NAMALWA (cell line): Measurements from ENCODE around the gene PRDM15.

Experiments used
- DNase-seq: peaks from one replicate; pipeline ENCODE4 v3.0.0-alpha.2; 2015; ENCODE audit warnings: low spot score

PRDM15 gene, protein sequence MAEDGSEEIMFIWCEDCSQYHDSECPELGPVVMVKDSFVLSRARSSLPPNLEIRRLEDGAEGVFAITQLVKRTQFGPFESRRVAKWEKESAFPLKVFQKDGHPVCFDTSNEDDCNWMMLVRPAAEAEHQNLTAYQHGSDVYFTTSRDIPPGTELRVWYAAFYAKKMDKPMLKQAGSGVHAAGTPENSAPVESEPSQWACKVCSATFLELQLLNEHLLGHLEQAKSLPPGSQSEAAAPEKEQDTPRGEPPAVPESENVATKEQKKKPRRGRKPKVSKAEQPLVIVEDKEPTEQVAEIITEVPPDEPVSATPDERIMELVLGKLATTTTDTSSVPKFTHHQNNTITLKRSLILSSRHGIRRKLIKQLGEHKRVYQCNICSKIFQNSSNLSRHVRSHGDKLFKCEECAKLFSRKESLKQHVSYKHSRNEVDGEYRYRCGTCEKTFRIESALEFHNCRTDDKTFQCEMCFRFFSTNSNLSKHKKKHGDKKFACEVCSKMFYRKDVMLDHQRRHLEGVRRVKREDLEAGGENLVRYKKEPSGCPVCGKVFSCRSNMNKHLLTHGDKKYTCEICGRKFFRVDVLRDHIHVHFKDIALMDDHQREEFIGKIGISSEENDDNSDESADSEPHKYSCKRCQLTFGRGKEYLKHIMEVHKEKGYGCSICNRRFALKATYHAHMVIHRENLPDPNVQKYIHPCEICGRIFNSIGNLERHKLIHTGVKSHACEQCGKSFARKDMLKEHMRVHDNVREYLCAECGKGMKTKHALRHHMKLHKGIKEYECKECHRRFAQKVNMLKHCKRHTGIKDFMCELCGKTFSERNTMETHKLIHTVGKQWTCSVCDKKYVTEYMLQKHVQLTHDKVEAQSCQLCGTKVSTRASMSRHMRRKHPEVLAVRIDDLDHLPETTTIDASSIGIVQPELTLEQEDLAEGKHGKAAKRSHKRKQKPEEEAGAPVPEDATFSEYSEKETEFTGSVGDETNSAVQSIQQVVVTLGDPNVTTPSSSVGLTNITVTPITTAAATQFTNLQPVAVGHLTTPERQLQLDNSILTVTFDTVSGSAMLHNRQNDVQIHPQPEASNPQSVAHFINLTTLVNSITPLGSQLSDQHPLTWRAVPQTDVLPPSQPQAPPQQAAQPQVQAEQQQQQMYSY

GRCh38 chr21:41879190-41879998 is at the start of gene PRDM15:
Gene PRDM15 (minus strand): TSS chr21:41879344. CDS start chr21:41860363, 18,981 bp downstream.
- DNase-seq: peak; percentile 77

GRCh38 chr21:41928621-41929220 is 49.6 kb upstream of the PRDM15 start:
- DNase-seq: peak; percentile 28

GRCh38 chr21:41927727-41928409 is 48.7 kb upstream of the PRDM15 start:
- DNase-seq: no peak

GRCh38 chr21:41926807-41927171 is 47.6 kb upstream of the PRDM15 start:
- DNase-seq: no peak

DNA sequence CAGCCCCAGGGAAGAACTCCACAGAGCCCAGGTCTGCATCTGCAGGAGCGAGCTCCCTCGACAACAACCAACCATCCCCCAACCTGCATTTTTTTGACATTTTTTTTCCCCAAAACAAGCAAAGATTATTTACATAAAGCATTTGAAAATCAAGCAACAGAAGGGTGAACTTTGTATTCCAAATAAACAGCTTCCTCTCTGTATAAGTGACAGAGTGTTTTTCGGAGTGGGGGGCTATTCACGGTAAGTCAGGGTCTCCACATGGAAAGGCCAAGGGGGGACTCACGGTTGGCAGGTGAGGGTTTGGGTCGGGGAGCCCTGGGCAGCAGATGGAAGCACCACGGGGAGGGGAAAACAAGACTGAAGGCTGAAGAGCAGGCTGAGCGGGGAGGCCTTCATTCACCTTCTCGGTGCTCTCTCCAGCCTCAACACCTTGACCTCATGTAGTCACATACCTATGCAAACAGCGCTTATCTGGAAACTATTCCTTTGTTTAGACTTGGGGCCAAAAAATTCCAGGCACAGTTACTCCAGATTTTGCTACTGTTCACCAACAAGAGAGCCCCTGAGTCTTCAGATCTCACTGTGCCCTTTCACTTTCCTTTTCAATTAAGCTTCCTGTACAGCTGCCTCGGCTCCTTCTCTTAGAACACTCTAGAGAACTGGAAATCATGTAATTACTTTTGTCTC is 47.1 kb upstream of the PRDM15 start:
- peak; percentile 81 for DNase-seq

DNA sequence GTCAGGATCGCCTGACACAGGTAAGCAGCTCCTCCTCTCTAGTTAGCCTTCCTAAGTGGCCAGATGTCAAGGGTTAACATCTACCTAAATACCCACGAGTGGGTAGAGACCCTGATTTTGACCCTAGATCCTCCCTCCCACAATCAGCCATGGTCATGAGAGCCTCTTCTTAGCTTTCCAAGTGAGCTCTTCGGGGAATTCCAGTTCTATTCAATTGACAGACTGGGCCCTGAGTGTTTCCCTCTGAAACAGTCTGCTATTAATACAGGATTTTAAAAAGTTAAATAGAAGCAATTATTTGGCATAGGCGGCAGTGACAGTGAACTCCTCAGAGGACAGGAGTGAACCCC is 46.6 kb upstream of the PRDM15 start:
- peak; percentile 9 for DNase-seq

DNA sequence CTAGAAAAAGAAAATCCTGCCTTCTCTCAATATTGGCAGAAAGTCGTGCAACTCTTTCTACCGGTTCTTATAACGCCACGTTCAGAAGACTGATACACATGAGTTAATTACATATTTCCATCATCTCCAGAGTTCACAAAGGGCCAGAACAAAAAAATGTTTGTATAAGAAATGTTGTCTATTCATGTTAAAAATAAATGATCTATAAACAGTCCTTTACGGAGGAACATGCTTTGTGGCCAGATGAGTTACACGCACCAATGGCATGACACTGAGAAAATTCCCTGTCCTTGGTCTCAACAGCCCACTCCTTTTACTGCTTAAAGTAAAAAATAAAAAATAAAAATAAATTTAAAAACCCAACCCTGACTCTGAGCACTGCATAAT is 45.2 kb upstream of the PRDM15 start:
- DNase-seq: no peak

DNA sequence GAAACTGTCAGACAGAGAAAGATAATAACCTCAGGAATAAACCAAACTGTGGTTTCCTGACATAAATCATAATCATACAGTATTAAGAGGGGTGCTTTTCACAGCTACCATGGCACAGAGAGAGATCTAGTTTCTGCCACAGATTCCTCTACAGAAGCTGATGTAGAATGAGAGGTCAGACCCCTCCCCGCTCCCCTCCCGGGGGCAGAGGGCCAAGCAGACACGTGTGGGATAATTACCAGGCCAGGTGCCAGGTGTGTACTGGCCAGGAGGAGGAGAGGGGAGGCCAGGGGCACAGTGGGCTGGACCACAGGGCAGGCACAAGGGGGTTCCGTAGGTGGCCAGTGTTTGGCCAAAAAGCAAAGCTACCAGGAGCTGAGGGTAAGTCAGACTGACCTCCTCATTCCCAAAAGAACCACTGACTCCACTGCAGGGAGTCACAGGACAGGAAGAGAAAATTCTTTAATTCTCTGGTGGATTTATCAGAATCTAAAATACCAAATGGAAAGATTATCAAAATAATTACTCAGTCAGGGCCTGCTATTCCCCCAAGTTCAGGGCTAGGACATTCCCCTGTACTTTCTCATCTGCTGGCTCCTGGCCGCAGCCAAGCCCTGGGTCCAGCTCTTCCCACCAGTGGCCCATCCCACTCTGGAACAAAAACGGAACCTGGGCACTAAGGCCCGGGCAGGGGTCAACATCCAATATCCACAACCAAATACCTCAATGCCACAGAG is 44.7 kb upstream of the PRDM15 start:
- DNase-seq: no peak

GRCh38 chr21:41923186-41923585 is 44.0 kb upstream of the PRDM15 start:
- DNase-seq: no peak

DNA sequence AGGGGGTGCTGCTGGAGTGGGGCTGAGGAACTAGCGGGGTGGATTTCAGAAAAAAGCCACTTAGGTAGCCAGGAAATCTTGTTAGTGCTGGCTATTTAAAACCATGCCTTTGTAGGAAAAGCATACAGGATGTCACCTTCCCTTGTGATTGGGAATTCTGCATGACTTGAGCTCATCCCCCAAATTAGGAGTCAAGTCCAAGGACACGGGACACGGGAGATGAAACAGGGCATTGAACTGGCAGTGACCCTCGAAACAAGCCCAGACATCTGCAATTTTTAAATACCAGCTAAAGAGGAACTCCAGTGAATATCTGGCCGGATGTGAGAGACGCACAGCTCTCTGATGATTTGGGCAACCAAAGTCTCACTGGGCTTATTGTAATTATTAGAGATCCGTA is 41.9 kb upstream of the PRDM15 start:
- DNase-seq: peak; percentile 72

DNA sequence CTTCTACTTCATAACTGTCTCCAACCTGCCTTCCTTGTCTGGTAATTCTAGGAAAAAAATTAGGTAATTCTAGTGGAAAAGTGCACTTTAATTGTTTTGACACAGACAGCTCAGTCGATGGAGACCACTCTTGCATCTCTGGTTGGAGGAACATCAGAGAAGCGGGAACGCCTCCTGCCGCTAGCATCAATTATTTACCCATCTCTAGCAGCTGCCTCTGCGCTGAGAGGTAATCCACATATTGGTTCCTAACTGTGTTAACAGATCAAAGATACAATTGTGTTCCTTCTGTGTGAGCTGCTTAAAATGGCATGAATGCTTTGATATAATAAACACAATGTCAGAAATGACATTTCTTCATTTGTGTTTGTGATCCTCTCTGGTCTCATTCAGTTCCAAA is 41.3 kb upstream of the PRDM15 start:
- DNase-seq: no peak

GRCh38 chr21:41919666-41920398 is 40.7 kb upstream of the PRDM15 start:
- DNase-seq: no peak

GRCh38 chr21:41918561-41919358 is 39.6 kb upstream of the PRDM15 start:
- no peak for DNase-seq

GRCh38 chr21:41917531-41917930 is 38.4 kb upstream of the PRDM15 start:
- DNase-seq: no peak

DNA sequence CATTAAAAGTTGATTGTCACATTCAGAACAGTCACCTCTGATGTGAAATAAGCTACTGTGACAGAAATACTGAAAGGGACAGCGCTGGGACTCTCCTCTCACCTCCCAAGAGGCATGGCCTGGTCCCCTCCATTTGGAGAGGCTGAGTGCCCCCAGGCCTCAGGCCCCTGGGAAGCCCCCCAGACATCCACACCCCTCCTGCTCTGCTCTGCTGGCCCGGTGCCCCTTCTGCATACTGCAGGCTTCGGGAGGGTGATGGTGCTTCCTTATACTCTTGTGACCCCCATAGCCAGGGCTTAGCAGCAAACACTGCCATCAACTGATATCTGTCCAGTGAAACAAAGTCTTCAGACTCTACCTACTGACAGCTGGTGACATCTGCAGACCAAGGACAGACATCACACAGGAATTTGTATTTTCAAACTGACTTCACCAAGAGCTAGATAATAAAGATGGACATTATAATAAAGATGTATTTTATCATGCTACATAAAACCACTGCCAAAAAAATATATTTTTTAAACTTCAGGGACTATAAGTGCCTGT is 37.8 kb upstream of the PRDM15 start:
- DNase-seq: peak; percentile 61

GRCh38 chr21:41914965-41915364 is 35.8 kb upstream of the PRDM15 start:
- no peak for DNase-seq

GRCh38 chr21:41914358-41914757 is 35.2 kb upstream of the PRDM15 start:
- no peak for DNase-seq

GRCh38 chr21:41913230-41913629 is 34.1 kb upstream of the PRDM15 start:
- no peak for DNase-seq
